Cardiac muscle cell (in vitro differentiated cells and primary cell): ENCODE results near the gene ZNF614. TPM values are rescaled to one million over a fixed set of nuclear protein-coding genes. Genes with fewer than 3 reads are reported as not detected.
A peak's percentile ranks its signal among the peaks of the same experiment; 100 is the strongest.
"Not testable (repeated sequence)": the region's sequence is repeated elsewhere in the genome, so short reads cannot be mapped to it uniquely, and the experiment has no call there.

ENCODE experiments used
- DNase-seq, 2 donors: peaks; one replicate each; pipeline versions ENCODE4 v3.0.0 to v3.0.0-alpha.2; 2010 to 2017; ENCODE audit warnings: low read depth in 1 of 2, low spot score in 1 of 2
- H3K27ac ChIP-seq: fragments of 200-600 bp; sonication (generic); 2 replicates; pipeline ENCODE4 v1.5.1; 2016
- H3K27me3 ChIP-seq: fragments of 200-600 bp; sonication (generic); 2 replicates; pipeline ENCODE4 v1.6.0; 2016; ENCODE audit warnings: control low read depth
- H3K36me3 ChIP-seq: fragments of 200-600 bp; sonication (generic); 2 replicates; pipeline ENCODE4 v1.5.1; 2016; ENCODE audit warnings: control low read depth
- H3K4me1 ChIP-seq: fragments of 200-600 bp; sonication (generic); 2 replicates; pipeline ENCODE4 v1.8.1; 2017; ENCODE audit warnings: low read depth, mild to moderate bottlenecking, mixed run types
- H3K4me3 ChIP-seq: fragments of 200-600 bp; sonication (generic); 2 replicates; pipeline ENCODE4 v1.5.1; 2016; ENCODE audit warnings: mild to moderate bottlenecking
- H3K9me3 ChIP-seq: fragments of 200-600 bp; sonication (generic); 2 replicates; pipeline ENCODE4 v1.5.1; 2017; ENCODE audit warnings: low read depth, mild to moderate bottlenecking, control low read depth
- CTCF ChIP-seq: IDR thresholded peaks from 2 replicates; pipeline ENCODE4 v1.5.1; 2012; ENCODE audit warnings: low read depth, mild to moderate bottlenecking, low read length
- polyA plus RNA-seq: library from polyadenylated mRNA; unstranded; fragments of >200 nt; fragmentation: Nextera tagmentation; extraction: Ambion mirVana; gene quantifications from 2 replicates; pipeline ENCODE4 v1.2.1, GENCODE V29; 2016
- total RNA-seq: library from RNA; depleted of rRNA; stranded (reverse); fragments of >200 nt; gene quantifications from 2 replicates; pipeline ENCODE4 v1.2.3, GENCODE V29; 2016

The ZNF614 gene
- total and polyA plus RNA-seq, 2 experiments from 2014 or later: 11.6 to 13.3 TPM

- Histone ChIP-seq H3K27ac (no peak overlapping the region), H3K27me3 (no peaks in the 10 kb centered on the region), H3K4me1 (no peaks in the 10 kb centered on the region), H3K36me3 (no peaks in the 10 kb centered on the region), H3K4me3 (no peak overlapping the region), H3K9me3 (no peaks in the 10 kb centered on the region)
- no peak for TF ChIP-seq CTCF
- peak in 1 of 2 donors; percentile 26 for DNase-seq
These were observed 48.0 kb downstream of the ZNF614 start for GRCh38 chr19:51980116-51980736.

- H3K4me3 ChIP-seq: no peak overlapping the region
- H3K27me3 ChIP-seq: no peaks in the 10 kb centered on the region
- H3K27ac ChIP-seq: no peak overlapping the region
- H3K4me1 ChIP-seq: no peaks in the 10 kb centered on the region
- no peak for DNase-seq
- peaks cover 2% of the 10 kb centered on the region for H3K36me3 ChIP-seq
- no peaks in the 10 kb centered on the region for H3K9me3 ChIP-seq
- no peak for TF ChIP-seq CTCF
These were observed 49.3 kb downstream of the ZNF614 start for GRCh38 chr19:51978882-51979281.

DNA sequence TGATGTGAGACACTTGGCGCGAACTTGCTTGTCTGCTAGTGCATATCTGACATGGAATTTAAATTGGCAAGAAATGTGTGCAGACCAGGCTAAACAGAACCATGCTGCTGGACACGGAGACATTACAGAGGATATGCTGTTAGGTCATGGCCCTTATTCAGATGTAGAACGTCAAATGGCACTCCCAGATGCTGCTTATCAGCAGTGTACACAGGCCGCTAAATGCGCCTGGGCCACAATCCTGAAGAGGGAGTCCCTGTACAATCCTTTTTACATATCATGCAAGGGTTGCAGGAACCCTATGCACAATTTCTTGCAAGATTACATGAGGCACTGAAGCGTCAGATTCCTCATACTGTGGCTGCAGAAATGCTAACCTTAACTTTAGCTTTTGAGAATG, 50.8 kb downstream of the ZNF614 start:
- DNase-seq: no peak
- H3K4me3 ChIP-seq: no peak overlapping the region
- no peak for TF ChIP-seq CTCF
- H3K4me1 ChIP-seq: no peaks in the 10 kb centered on the region
- no peaks in the 10 kb centered on the region for H3K27me3 ChIP-seq
- peaks cover 13% of the 10 kb centered on the region for H3K36me3 ChIP-seq
- no peak overlapping the region for H3K27ac ChIP-seq
- H3K9me3 ChIP-seq: peaks cover 4% of the 10 kb centered on the region

- Histone ChIP-seq H3K27me3 (no peaks in the 10 kb centered on the region), H3K27ac (no peak overlapping the region), H3K36me3 (peaks cover 14% of the 10 kb centered on the region), H3K4me1 (no peaks in the 10 kb centered on the region), H3K4me3 (no peak overlapping the region), H3K9me3 (peaks cover 4% of the 10 kb centered on the region)
- no peak for DNase-seq
- no peak for TF ChIP-seq CTCF
These were observed 51.3 kb downstream of the ZNF614 start for GRCh38 chr19:51976852-51977251.

DNA sequence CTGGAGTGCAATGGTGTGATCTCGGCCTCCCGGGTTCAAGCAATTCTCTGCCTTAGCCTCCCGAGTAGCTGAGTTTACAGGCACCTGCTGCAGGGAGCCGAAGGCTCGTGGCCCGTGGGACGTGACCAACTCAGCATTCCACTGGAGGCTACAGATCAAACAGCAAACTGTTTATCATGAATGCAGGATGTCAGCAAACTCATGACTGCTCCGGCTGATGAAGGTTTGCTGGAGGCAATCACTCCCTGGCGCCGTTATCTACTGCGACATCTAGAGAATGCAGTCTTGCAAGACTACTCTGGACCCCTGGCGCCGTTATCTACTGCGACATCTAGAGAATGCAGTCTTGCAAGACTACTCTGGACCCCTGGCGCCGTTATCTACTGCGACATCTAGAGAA, 52.4 kb downstream of the ZNF614 start:
- not testable (repeated sequence) for H3K27me3 ChIP-seq, DNase-seq, H3K9me3 ChIP-seq, H3K27ac ChIP-seq, H3K4me1 ChIP-seq, H3K4me3 ChIP-seq
- peaks cover 14% of the 10 kb centered on the region for H3K36me3 ChIP-seq

DNA sequence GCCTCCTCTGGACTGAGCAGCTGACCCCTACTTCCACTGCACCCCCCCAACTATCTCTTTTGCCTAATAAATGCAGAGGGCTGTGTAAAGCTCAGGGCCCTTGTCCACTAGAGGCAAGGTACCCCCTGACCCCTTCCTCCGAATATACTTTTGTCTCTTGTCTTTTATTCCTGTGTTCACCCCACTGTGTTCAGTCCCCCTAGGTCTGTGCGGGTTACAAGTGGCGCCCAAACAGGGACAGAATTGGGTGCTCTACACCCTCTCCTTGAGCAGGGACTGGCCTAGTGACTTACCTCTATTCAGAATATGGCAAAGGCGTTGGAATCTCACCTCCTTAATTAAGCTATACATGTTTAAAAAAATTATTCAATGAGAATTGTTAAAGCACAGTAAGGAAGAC, 56.6 kb downstream of the ZNF614 start:
- peak in 1 of 2 donors; percentile 22 for DNase-seq
- no peak for TF ChIP-seq CTCF
- Histone ChIP-seq H3K27ac (no peak overlapping the region), H3K4me1 (no peaks in the 10 kb centered on the region), H3K36me3 (peaks cover 31% of the 10 kb centered on the region), H3K27me3 (no peaks in the 10 kb centered on the region), H3K4me3 (no peak overlapping the region), H3K9me3 (peaks cover 4% of the 10 kb centered on the region)
